ENCODE data around the gene GEMIN2. TPM values are rescaled to one million over a fixed set of nuclear protein-coding genes. Genes with fewer than 3 reads are reported as not detected.
A peak's percentile ranks its signal among the peaks of the same experiment; 100 is the strongest.
"Not testable (repeated sequence)": the region's sequence is repeated elsewhere in the genome, so short reads cannot be mapped to it uniquely, and the experiment has no call there.

GEMIN2 gene
- total RNA-seq, 1 donor from 2014 or later = 25.5 TPM

DNA sequence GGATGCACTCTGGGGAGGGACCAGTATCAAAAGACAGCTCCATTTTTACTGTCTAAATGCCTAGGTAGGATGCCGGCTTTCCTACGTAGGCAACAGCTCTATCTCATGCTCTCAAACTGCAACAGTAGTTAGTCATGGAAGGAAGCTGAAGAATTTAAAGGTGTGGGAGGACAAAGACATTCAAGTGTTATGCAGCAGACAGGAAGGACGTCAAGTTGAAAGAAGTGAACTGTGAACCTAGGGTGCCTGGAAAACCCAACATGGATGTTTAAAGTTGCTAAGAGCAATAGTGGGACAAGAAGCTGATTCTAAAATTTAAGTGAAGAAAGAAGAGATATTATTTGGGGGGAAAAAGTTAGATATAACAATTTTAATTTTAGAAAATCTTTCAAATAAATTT, 17.0 kb upstream of the GEMIN2 start:
- Histone ChIP-seq H3K4me1 (peaks cover 57% of the 10 kb centered on the region), H3K27ac (no peak overlapping the region), H3K4me3 (no peak overlapping the region), H3K9me3 (no peaks in the 10 kb centered on the region), H3K27me3 (no peaks in the 10 kb centered on the region), H3K36me3 (peaks cover 0 to 14% of the 10 kb centered on the region in 2 donors)
- DNase-seq (ENCODE audit: extremely low spot score in 2 of 2) = no peak
- TF ChIP-seq POLR2AphosphoS5 (IDR thresholded peaks at IDR 0.05; ENCODE audit: insufficient read depth in 1 of 2, low read depth in 1 of 2) (no peak), POLR2A (IDR thresholded peaks at IDR 0.05) (no peak)
- TF ChIP-seq, protein P1, sequence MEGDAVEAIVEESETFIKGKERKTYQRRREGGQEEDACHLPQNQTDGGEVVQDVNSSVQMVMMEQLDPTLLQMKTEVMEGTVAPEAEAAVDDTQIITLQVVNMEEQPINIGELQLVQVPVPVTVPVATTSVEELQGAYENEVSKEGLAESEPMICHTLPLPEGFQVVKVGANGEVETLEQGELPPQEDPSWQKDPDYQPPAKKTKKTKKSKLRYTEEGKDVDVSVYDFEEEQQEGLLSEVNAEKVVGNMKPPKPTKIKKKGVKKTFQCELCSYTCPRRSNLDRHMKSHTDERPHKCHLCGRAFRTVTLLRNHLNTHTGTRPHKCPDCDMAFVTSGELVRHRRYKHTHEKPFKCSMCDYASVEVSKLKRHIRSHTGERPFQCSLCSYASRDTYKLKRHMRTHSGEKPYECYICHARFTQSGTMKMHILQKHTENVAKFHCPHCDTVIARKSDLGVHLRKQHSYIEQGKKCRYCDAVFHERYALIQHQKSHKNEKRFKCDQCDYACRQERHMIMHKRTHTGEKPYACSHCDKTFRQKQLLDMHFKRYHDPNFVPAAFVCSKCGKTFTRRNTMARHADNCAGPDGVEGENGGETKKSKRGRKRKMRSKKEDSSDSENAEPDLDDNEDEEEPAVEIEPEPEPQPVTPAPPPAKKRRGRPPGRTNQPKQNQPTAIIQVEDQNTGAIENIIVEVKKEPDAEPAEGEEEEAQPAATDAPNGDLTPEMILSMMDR (IDR thresholded peaks at IDR 0.05) = no peak
- intact Hi-C loops (cut with DNase I) = no loop called here

DNA sequence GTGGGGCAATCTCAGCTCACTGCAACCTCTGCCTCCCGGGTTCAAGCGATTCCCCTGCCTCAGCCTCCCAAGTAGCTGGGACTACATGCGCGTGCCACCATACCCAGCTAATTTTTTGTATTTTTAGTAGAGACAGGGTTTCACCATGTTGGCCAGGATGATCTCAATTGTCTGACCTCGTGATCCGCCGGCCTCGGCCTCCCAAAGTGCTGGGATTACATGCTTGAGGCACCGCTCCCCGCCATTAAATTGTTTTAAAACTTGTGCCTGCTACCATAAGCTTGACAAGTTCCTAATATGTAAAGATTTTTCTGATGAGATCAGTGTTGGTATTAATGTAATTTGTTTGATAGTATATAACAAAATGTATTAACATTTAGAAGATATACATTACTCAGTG, 14.9 kb upstream of the GEMIN2 start:
- H3K36me3 ChIP-seq; H3K27me3 ChIP-seq; intact Hi-C loops (cut with DNase I); H3K27ac ChIP-seq; DNase-seq (ENCODE audit: extremely low spot score in 2 of 2); H3K9me3 ChIP-seq; H3K4me3 ChIP-seq: not testable (repeated sequence)
- peaks cover 65% of the 10 kb centered on the region for H3K4me1 ChIP-seq

DNA sequence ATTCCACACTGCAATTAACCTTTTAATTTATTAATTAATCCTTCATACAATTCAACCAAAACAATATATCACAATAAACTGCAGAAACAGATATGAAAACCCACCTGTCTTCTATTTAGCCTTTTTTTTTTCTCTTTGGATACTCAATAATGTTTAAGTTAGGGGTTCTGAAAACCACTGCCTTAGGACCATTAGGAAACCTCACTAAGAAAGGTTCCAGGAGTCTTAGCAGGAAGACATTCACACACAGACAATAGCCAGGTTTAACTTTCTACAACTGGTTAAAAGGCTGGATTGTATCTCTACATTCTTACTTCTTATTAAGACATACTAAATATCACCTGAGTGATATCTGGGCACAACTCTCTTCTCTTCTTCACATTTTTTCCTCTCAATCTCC, 14.4 kb upstream of the GEMIN2 start:
- H3K27me3 ChIP-seq = no peaks in the 10 kb centered on the region
- H3K9me3 ChIP-seq = no peaks in the 10 kb centered on the region
- H3K27ac ChIP-seq = no peak overlapping the region
- H3K4me3 ChIP-seq = no peak overlapping the region
- H3K36me3 ChIP-seq = no peaks in the 10 kb centered on the region
- peaks cover 66% of the 10 kb centered on the region for H3K4me1 ChIP-seq
- intact Hi-C loops (cut with DNase I) = no loop called here
- TF ChIP-seq, protein P1 (IDR thresholded peaks at IDR 0.05) = no peak
- TF ChIP-seq POLR2A (IDR thresholded peaks at IDR 0.05) (no peak), POLR2AphosphoS5 (IDR thresholded peaks at IDR 0.05; ENCODE audit: insufficient read depth in 1 of 2, low read depth in 1 of 2) (no peak)
- no peak for DNase-seq (ENCODE audit: extremely low spot score in 2 of 2)

DNA sequence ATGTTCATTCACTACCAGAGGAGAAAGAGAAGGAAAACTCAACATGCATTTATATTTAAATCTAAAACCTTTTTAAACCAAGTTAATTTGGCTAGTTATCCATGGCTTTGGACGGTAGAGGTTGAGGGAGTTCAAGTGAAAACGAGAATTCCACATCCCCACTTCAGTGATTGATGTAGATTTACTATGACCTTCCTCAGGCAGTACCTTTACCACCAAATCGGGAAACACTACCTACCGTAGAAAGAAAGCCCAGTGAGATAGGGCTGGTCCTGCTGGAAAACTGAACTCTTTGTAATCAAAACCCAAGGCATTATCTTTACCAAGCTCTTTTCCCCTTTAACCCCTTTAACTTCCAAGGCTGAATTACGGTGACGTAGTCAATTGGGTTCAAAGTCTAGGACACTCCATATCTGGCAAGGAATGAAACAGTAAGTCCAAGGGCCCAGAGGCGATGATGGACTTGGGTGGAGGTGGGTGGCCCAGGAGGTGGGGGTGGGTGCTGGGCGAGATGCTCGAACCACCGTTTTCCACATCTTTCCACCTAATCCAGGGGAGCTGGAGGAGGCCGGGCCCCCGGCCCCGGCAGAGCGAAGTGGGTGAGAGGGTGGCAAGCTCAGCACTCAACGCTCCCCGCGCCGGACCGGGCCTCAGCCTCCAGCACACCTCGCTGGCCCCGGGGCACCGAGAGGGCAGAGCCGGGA, 11.7 kb upstream of the GEMIN2 start:
- H3K27ac ChIP-seq = peak overlapping the region; percentile 96
- peaks cover 53% of the 10 kb centered on the region for H3K4me1 ChIP-seq
- peak overlapping the region; percentile 71 to 85 for H3K4me3 ChIP-seq
- H3K9me3 ChIP-seq = no peaks in the 10 kb centered on the region
- H3K36me3 ChIP-seq = no peaks in the 10 kb centered on the region
- no peaks in the 10 kb centered on the region for H3K27me3 ChIP-seq
- TF ChIP-seq POLR2AphosphoS5 (IDR thresholded peaks at IDR 0.05; ENCODE audit: insufficient read depth in 1 of 2, low read depth in 1 of 2) = no peak
- TF ChIP-seq, protein P1 (IDR thresholded peaks at IDR 0.05) = no peak
- intact Hi-C loops (cut with DNase I) = loop anchor here (2.0 kb wide), 1 partner anchor 72 kb away; the partner anchor contains the start of gene PNN
- DNase-seq (ENCODE audit: extremely low spot score in 2 of 2) = peak in 1 of 2 donors; percentile 87

DNA sequence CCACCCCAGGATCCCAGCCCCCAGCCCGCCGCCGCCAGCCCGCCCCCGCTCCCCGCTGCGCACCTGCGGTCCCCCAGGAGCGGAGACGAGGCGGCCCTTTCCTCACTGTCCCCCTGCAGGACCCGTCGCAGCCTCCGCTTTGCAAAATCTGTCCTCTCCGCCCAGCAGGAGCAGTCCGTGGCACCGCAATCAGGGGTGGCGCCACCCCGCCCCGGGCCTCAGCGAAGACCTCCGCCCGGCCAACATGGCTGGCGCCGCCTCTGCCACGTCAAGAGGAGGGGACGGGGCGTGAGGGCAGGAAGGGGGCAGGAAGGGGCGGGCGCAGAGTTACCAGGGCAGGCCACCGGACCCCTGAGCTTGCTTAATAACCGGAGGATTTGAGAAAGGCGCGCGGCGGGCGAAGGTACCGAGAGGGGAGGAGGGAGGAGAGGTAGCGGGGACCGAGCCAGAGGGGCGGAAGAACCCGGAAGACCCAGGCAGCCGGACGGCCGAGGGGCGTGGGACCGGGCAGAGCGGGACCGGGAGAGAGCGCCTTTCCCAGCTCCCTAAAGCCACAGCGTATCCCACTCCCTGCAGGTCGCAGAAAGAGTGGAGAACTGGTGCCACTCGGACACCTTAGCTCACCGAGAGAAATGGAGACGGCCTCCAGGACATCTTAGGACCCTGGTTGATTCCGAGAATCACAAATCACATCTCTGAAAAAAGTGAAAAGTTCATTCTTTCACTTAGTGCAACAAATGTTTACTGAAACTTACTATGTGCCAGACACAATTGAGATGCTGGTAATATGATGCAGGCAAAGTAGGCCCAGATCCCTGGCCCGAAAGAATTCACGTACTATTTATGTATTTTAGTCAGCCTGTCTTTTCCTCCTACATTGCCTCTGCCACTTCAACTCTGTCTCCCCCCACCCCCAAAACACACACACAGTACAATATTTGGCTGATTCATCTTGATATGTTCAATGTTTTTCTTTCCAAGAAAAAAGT, 10.9 kb upstream of the GEMIN2 start, which contains the start of gene SEC23A:
Gene SEC23A, minus strand, starts transcription at position 267 of the 989 bp plus-strand sequence. CDS start 7,117 bp downstream, outside the sequence.
- Histone ChIP-seq H3K36me3 (no peaks in the 10 kb centered on the region), H3K27me3 (no peaks in the 10 kb centered on the region), H3K27ac (peak within 1 kb of the TSS; percentile 96), H3K9me3 (no peaks in the 10 kb centered on the region), H3K4me1 (peaks cover 44% of the 10 kb centered on the region), H3K4me3 (peak within 1 kb of the TSS; percentile 71 to 85)
- peak in 1 of 2 donors; percentile 95 for DNase-seq (ENCODE audit: extremely low spot score in 2 of 2)
- TF ChIP-seq, protein P1 (IDR thresholded peaks at IDR 0.05) = no peak
- peak; percentile 78 to 98 for TF ChIP-seq POLR2AphosphoS5 (IDR thresholded peaks at IDR 0.05; ENCODE audit: insufficient read depth in 1 of 2, low read depth in 1 of 2)
- peak in 1 of 2 donors; percentile 88 for TF ChIP-seq POLR2A (IDR thresholded peaks at IDR 0.05)
- intact Hi-C loops (cut with DNase I) = loop anchor here (2.0 kb wide), 1 partner anchor 72 kb away; the partner anchor contains the start of gene PNN

DNA sequence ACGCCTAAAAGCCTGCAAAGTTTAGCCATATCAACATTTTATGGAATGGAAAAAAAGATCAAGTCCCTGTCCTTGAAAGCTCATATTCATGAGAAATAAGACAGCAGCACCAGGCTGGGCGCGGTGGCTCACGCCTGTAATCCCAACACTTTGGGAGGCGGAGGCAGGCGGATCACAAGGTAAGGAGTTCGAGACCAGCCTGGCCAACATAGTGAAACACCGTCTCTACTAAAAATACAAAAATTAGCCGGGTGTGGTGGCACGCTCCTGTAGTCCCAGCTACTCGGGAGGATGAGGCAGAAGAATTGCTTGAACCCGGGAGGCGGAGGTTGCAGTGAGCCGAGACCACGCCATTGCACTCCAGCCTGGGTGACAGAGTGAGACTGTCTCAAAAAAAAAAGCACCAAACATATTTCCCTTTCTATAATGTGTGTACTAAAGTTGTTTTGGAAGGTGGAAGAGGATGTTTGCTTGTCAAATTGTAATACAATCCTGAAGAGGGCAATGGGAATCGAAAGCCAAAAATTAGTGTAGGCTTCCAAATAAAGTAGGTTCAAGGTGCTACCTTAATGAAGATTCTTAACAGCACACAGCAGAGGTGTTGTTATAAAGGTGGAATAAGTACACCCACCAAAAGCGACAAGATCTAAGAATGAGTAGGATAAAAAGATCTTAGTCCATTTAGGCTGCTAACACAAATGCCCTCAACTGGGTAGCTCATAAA, 9.9 kb upstream of the GEMIN2 start:
- H3K27me3 ChIP-seq; H3K9me3 ChIP-seq; DNase-seq (ENCODE audit: extremely low spot score in 2 of 2); intact Hi-C loops (cut with DNase I); H3K36me3 ChIP-seq: not testable (repeated sequence)
- peak overlapping the region; percentile 71 to 85 for H3K4me3 ChIP-seq
- H3K27ac ChIP-seq = peak overlapping the region; percentile 96
- H3K4me1 ChIP-seq = peaks cover 37% of the 10 kb centered on the region
